GM23248 (cell line): ENCODE data around the gene H3-3A.
"Not testable (repeated sequence)": the region's sequence is repeated elsewhere in the genome, so short reads cannot be mapped to it uniquely, and the experiment has no call there.

Experiments used
- EZH2 ChIP-seq: fragments of 200-600 bp; sonication (generic); IDR thresholded peaks from 2 replicates; pipeline ENCODE4 v1.6.1; 2018; ENCODE audit warnings: antibody characterized with exemption, mild to moderate bottlenecking; ENCODE audit not compliant: insufficient read depth, poor library complexity, severe bottlenecking
- EZH2phosphoT487 ChIP-seq: fragments of 200-600 bp; sonication (generic); IDR thresholded peaks from 2 replicates; pipeline ENCODE4 v1.6.1; 2018; ENCODE audit warnings: antibody characterized with exemption, moderate library complexity, mild to moderate bottlenecking, low read depth; ENCODE audit not compliant: insufficient read depth

DNA sequence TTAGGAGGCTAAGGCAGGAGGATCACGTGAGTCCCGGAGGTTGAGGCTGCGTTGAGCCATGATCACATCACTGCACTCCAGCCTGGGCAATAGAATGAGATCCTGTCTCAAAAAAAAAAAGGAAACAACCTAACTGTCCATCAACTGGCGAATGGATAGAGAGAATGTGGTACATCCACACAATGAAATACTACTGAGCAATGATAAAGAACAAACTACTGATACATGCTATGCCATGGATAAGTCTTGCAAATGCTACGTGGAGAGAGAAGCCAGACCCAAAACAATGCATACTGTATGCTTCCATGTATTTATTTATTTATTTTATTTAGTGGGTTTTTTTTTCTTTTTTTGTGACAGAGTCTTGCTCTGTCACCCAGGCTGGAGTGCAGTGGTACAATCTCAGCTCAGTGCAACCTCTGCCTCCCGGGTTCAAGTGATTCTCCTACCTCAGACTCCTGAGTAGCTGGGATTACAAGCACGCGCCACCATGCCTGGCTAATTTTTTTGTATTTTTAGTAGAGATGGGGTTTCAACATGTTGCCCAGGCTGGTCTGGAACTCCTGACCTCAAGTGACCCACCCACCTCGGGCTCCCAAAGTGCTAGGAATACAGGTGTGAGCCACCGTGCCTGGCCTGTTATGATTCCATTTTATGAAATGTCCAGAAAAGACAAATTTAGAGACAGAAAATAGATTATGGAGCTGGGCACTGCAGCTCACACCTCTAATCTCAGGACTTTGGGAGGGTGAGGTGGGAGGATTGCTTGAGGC, 29.7 kb downstream of the H3-3A start:
- TF ChIP-seq EZH2, EZH2phosphoT487: not testable (repeated sequence)
